Astrocyte (in vitro differentiated cells and primary cell): ENCODE results near the gene ATP10A. TPM values are rescaled to one million over a fixed set of nuclear protein-coding genes. Genes with fewer than 3 reads are reported as not detected.

Experiments
- DNase-seq: peaks from one replicate; pipeline ENCODE4 v3.0.0-alpha.2; 2010; ENCODE audit warnings: low read depth
- FAIRE-seq: peaks from 2 replicates; lab custom pipeline; 2011; peaks lifted over from hg19 to GRCh38; lab: Jason Lieb, UNC
- H2AFZ ChIP-seq: 2 replicates; pipeline ENCODE4 v1.6.0; 2012; ENCODE audit warnings: low read depth, low read length, inconsistent platforms
- H3K27ac ChIP-seq: 2 replicates; pipeline ENCODE4 v1.5.1; 2011; ENCODE audit warnings: low read depth, low read length, inconsistent platforms
- H3K27me3 ChIP-seq: 2 replicates; pipeline ENCODE4 v1.6.0; 2011; ENCODE audit warnings: low read length, inconsistent platforms; ENCODE audit not compliant: insufficient read depth
- H3K36me3 ChIP-seq: 2 replicates; pipeline ENCODE4 v1.5.1; 2011; ENCODE audit warnings: low read length, inconsistent platforms; ENCODE audit not compliant: insufficient read depth
- H3K4me1 ChIP-seq: 2 replicates; pipeline ENCODE4 v1.5.1; 2011; ENCODE audit warnings: low read length, inconsistent platforms; ENCODE audit not compliant: insufficient read depth
- H3K4me2 ChIP-seq: 2 replicates; pipeline ENCODE4 v1.6.0; 2012; ENCODE audit warnings: low read length, inconsistent platforms
- H3K4me3 ChIP-seq: 2 replicates; pipeline ENCODE4 v1.5.1; 2011; ENCODE audit warnings: low read depth, mild to moderate bottlenecking, low read length, inconsistent platforms; ENCODE audit not compliant: insufficient read depth
- H3K79me2 ChIP-seq: 2 replicates; pipeline ENCODE4 v1.6.0; 2012; ENCODE audit warnings: mild to moderate bottlenecking, low read length, inconsistent platforms; ENCODE audit not compliant: insufficient read depth
- H3K9ac ChIP-seq: 2 replicates; pipeline ENCODE4 v1.6.0; 2012; ENCODE audit warnings: mild to moderate bottlenecking, low read length, inconsistent platforms
- H3K9me3 ChIP-seq: 2 replicates; pipeline ENCODE4 v1.5.1; 2012; ENCODE audit warnings: low read depth, mild to moderate bottlenecking, low read length, inconsistent platforms; ENCODE audit not compliant: insufficient read depth
- H4K20me1 ChIP-seq: 2 replicates; pipeline ENCODE4 v1.6.0; 2012; ENCODE audit warnings: low read length, inconsistent platforms; ENCODE audit not compliant: insufficient read depth
- H3K27ac Mint-ChIP-seq: one replicate; pipeline ENCODE4 v1.8.0; 2021; ENCODE audit warnings: mild to moderate bottlenecking, mixed read lengths; ENCODE audit not compliant: unreplicated experiment
- H3K27me3 Mint-ChIP-seq: one replicate; pipeline ENCODE4 v1.8.0; 2021; ENCODE audit warnings: low read depth, mixed read lengths; ENCODE audit not compliant: unreplicated experiment
- H3K36me3 Mint-ChIP-seq: one replicate; pipeline ENCODE4 v1.8.0; 2021; ENCODE audit warnings: low read depth, mixed read lengths; ENCODE audit not compliant: unreplicated experiment
- H3K4me1 Mint-ChIP-seq: one replicate; pipeline ENCODE4 v1.8.0; 2021; ENCODE audit warnings: low read depth, mixed read lengths; ENCODE audit not compliant: unreplicated experiment
- H3K4me3 Mint-ChIP-seq: one replicate; pipeline ENCODE4 v1.8.0; 2021; ENCODE audit warnings: mild to moderate bottlenecking, moderate library complexity, mixed read lengths; ENCODE audit not compliant: unreplicated experiment
- H3K9me3 Mint-ChIP-seq: one replicate; pipeline ENCODE4 v1.8.0; 2021; ENCODE audit warnings: mild to moderate bottlenecking, mixed read lengths; ENCODE audit not compliant: unreplicated experiment
- CTCF ChIP-seq: IDR thresholded peaks from 2 replicates; pipeline ENCODE4 v1.5.1; 2011; ENCODE audit warnings: low read depth, mild to moderate bottlenecking, inconsistent platforms, low read length, moderate library complexity; ENCODE audit not compliant: insufficient read depth
- EZH2 ChIP-seq: IDR thresholded peaks from 2 replicates; pipeline ENCODE4 v1.6.1; 2012; ENCODE audit warnings: mild to moderate bottlenecking, low read length, inconsistent platforms; ENCODE audit not compliant: insufficient read depth
- total RNA-seq: library from RNA; stranded (reverse); gene quantifications from 2 replicates; pipeline ENCODE4 v1.2.1, GENCODE V29; 2021

ATP10A gene
- total RNA-seq, 1 donor from 2014 or later = 21.1 TPM

- Mint-ChIP-seq H3K9me3 (no peaks in the 10 kb centered on the region), H3K4me1 (peaks cover 32% of the 10 kb centered on the region), H3K27ac (peak overlapping the region; percentile 94), H3K36me3 (no peaks in the 10 kb centered on the region), H3K27me3 (no peaks in the 10 kb centered on the region), H3K4me3 (no peak overlapping the region)
- H3K4me2 ChIP-seq = no peak overlapping the region
- no peaks in the 10 kb centered on the region for H3K9me3 ChIP-seq
- no peak overlapping the region for H3K27ac ChIP-seq
- H3K4me1 ChIP-seq = peaks cover 7% of the 10 kb centered on the region
- TF ChIP-seq EZH2 (no peak), CTCF (no peak)
- H4K20me1 ChIP-seq = no peaks in the 10 kb centered on the region
- H3K79me2 ChIP-seq = no peaks in the 10 kb centered on the region
- H3K9ac ChIP-seq = no peak overlapping the region
- no peaks in the 10 kb centered on the region for H3K36me3 ChIP-seq
- peak overlapping the region; percentile 45 for H2AFZ ChIP-seq
- H3K27me3 ChIP-seq = no peaks in the 10 kb centered on the region
- H3K4me3 ChIP-seq = no peak overlapping the region
- FAIRE-seq (peak; percentile 91), DNase-seq (peak; percentile 86)
These were observed 42.0 kb upstream of the ATP10A start for GRCh38 chr15:25905140-25905539.

GRCh38 chr15:25903024-25903581, 40.0 kb upstream of the ATP10A start:
- Histone ChIP-seq H3K79me2 (no peaks in the 10 kb centered on the region), H3K4me2 (no peak overlapping the region), H3K9ac (no peak overlapping the region), H3K4me1 (peaks cover 7% of the 10 kb centered on the region), H2AFZ (peak overlapping the region; percentile 68), H3K4me3 (no peak overlapping the region), H3K27ac (no peak overlapping the region), H3K9me3 (no peaks in the 10 kb centered on the region), H3K36me3 (no peaks in the 10 kb centered on the region), H4K20me1 (no peaks in the 10 kb centered on the region), H3K27me3 (no peaks in the 10 kb centered on the region)
- DNase-seq = no peak
- TF ChIP-seq EZH2 = no peak
- TF ChIP-seq CTCF = no peak
- H3K27me3 Mint-ChIP-seq = no peaks in the 10 kb centered on the region
- H3K27ac Mint-ChIP-seq = peak overlapping the region; percentile 95
- no peaks in the 10 kb centered on the region for H3K9me3 Mint-ChIP-seq
- no peak for FAIRE-seq
- H3K4me1 Mint-ChIP-seq = peaks cover 34% of the 10 kb centered on the region
- H3K36me3 Mint-ChIP-seq = no peaks in the 10 kb centered on the region
- H3K4me3 Mint-ChIP-seq = no peak overlapping the region

GRCh38 chr15:25901811-25902605, 38.9 kb upstream of the ATP10A start:
- no peaks in the 10 kb centered on the region for H3K9me3 ChIP-seq
- DNase-seq (no peak), FAIRE-seq (no peak)
- no peaks in the 10 kb centered on the region for H3K36me3 ChIP-seq
- no peaks in the 10 kb centered on the region for H3K9me3 Mint-ChIP-seq
- H3K27ac ChIP-seq = no peak overlapping the region
- peaks cover 34% of the 10 kb centered on the region for H3K4me1 Mint-ChIP-seq
- H3K36me3 Mint-ChIP-seq = no peaks in the 10 kb centered on the region
- H3K27ac Mint-ChIP-seq = no peak overlapping the region
- H3K4me3 ChIP-seq = no peak overlapping the region
- H3K27me3 Mint-ChIP-seq = no peaks in the 10 kb centered on the region
- H3K9ac ChIP-seq = no peak overlapping the region
- H2AFZ ChIP-seq = no peak overlapping the region
- TF ChIP-seq CTCF (no peak), EZH2 (no peak)
- H3K79me2 ChIP-seq = no peaks in the 10 kb centered on the region
- no peaks in the 10 kb centered on the region for H4K20me1 ChIP-seq
- H3K4me2 ChIP-seq = no peak overlapping the region
- peaks cover 7% of the 10 kb centered on the region for H3K4me1 ChIP-seq
- H3K27me3 ChIP-seq = no peaks in the 10 kb centered on the region
- H3K4me3 Mint-ChIP-seq = no peak overlapping the region
